ENCODE data around the gene NR2F2. TPM values are rescaled to one million over a fixed set of nuclear protein-coding genes. Genes with fewer than 3 reads are reported as not detected.

NR2F2 gene
- total RNA-seq, 4 donors from 2014 or later, result 11.3 to 29.5 (median 18.4) TPM

- no peak for DNase-seq
- Histone ChIP-seq H3K27me3 (peaks cover 22% of the 10 kb centered on the region), H3K4me1 (peaks cover 0 to 44% (median 25%) of the 10 kb centered on the region in 4 donors), H3K4me3 (peak overlapping the region in 1 of 4 donors; percentile 56), H3K36me3 (no peaks in the 10 kb centered on the region), H3K9me3 (no peaks in the 10 kb centered on the region), H3K27ac (peak overlapping the region; percentile 94 to 98 (median 96))
- 32 to 67% methylated on average over 4 to 39 of the region's 39 CpGs for WGBS, 2 donors (ENCODE audit: low coverage in 1 of 2)
- in situ Hi-C loops (cut with MboI; ENCODE audit: low pct_ligation_motif_present in 1 of 4, low pct_unique_long_range_greater_than_20kb in 1 of 4, low sequenced_read_pairs in 3 of 4) (loop anchor here in 2 of 4 donors (25.0 kb wide), 1 partner anchor 1085 kb away; no protein-coding TSS in a partner anchor), intact Hi-C loops (cut with DNase I; ENCODE audit: low total_unique reads) (loop anchor here (1.0 kb wide), 2 partner anchors 27 to 47 kb away; no protein-coding TSS in a partner anchor)
- TF ChIP-seq POLR2AphosphoS5 (IDR thresholded peaks at IDR 0.05) (no peak), EP300 (IDR thresholded peaks at IDR 0.05; ENCODE audit: low read depth) (no peak), POLR2A (IDR thresholded peaks at IDR 0.05) (no peak), CTCF (IDR thresholded peaks at IDR 0.05) (no peak)
These were observed 16.9 kb downstream of the NR2F2 start for GRCh38 chr15:96347181-96348111.

DNA sequence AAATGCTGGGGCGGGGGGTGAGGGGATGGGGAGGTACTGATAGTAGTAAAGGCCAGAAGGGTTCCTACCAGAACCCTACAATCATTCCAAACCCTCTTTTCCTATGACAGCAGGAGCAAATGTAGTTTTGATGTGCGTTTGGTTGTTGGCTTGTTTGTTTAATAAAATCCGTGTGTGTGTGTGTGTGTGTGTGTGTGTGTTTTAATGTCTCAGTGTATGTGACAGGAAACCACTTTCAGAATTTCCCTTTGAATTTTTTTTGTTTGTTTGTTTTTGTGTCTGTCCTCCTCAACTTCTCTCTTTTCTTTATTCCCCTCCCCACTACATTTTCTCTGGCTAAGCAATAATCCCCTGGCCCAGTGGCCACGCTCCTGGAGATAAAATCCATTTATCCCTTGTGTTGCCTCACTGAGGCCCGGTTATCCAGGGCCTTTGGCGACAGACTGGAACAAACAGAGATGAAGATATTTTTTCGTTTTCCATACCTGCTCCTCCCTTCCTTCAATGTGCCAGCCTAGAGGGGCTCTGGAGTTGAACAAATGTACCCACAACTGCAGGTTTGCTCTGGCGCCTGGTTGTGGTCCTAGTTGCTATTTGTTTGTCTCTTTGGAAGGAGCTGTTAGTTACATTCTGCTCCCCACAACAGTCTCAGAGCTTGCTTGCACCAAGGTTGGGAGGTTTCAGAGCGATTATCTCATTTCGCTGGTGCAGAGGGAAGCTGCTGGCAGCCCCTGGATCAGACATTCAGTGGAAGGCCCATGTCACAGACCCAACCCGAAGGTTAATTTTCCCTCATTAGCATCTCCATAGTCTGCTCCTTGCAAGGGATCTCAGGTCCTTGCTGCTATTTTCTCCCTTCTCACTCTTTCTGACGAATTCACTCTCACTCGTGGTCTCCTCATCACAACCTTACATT is 17.9 kb downstream of the NR2F2 start:
- WGBS, 2 donors (ENCODE audit: low coverage in 1 of 2), result 54 to 56% methylated on average over 8 to 13 of the region's 13 CpGs
- Histone ChIP-seq H3K4me3 (peak overlapping the region in 1 of 4 donors; percentile 56), H3K36me3 (no peaks in the 10 kb centered on the region), H3K27me3 (peaks cover 30% of the 10 kb centered on the region), H3K9me3 (no peaks in the 10 kb centered on the region), H3K4me1 (peaks cover 0 to 38% (median 18%) of the 10 kb centered on the region in 4 donors), H3K27ac (peak overlapping the region; percentile 94 to 98 (median 96))
- intact Hi-C loops (cut with DNase I; ENCODE audit: low total_unique reads) (no loop called here), in situ Hi-C loops (cut with MboI; ENCODE audit: low pct_ligation_motif_present in 1 of 4, low pct_unique_long_range_greater_than_20kb in 1 of 4, low sequenced_read_pairs in 3 of 4) (loop anchor here in 2 of 4 donors (25.0 kb wide), 1 partner anchor 1086 kb away; no protein-coding TSS in a partner anchor)
- no peak for DNase-seq
- TF ChIP-seq POLR2A (IDR thresholded peaks at IDR 0.05), result no peak
- no peak for TF ChIP-seq CTCF (IDR thresholded peaks at IDR 0.05)
- no peak for TF ChIP-seq POLR2AphosphoS5 (IDR thresholded peaks at IDR 0.05)
- no peak for TF ChIP-seq EP300 (IDR thresholded peaks at IDR 0.05; ENCODE audit: low read depth)

DNA sequence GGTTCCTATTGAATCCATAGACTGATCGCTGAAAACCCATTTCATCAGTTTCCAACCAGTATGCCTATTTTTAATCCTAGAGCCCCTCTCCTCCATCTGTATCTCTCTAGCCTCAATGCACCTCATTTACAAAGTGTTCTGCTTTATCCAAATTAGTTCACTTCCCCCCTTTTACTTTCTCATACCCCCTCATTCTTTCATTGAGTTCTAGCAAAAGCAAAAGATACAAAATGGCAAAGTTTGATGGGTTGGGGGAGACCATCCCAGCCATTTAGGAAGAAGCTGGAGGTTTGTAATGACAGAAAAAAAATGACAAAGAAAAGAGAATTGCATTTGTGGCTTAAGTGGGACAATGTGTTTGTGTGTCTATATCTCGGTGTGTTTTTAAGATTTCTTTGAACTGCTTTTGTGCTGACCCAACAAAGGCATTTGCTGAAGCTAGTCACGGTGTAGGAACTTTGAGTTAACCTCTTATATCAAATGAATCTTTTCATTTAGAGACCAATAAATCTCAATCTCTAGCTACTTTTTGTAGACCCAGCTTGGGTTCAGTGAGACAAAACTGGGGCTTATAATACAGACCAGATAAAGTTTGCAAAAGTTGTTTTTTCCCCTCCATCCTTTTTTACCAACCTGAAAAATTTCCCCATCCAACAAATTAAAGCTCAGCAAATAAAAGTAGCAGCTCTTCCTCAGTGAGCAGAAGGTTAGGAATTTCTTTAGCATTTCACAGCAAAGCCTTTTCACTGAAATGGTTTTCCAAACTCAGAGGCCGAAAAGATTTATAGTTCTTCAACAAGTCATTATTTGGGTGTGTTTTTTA is 18.7 kb downstream of the NR2F2 start:
- in situ Hi-C loops (cut with MboI; ENCODE audit: low pct_ligation_motif_present in 1 of 4, low pct_unique_long_range_greater_than_20kb in 1 of 4, low sequenced_read_pairs in 3 of 4) (loop anchor here in 2 of 4 donors (25.0 kb wide), 1 partner anchor 1087 kb away; no protein-coding TSS in a partner anchor), intact Hi-C loops (cut with DNase I; ENCODE audit: low total_unique reads) (no loop called here)
- no peak overlapping the region for H3K4me3 ChIP-seq
- no peak for DNase-seq
- 59 to 61% methylated on average over 4 of the region's 4 CpGs for WGBS, 2 donors (ENCODE audit: low coverage in 1 of 2)
- H3K9me3 ChIP-seq, result no peaks in the 10 kb centered on the region
- peaks cover 35% of the 10 kb centered on the region for H3K27me3 ChIP-seq
- H3K36me3 ChIP-seq, result no peaks in the 10 kb centered on the region
- TF ChIP-seq EP300 (IDR thresholded peaks at IDR 0.05; ENCODE audit: low read depth) (no peak), POLR2AphosphoS5 (IDR thresholded peaks at IDR 0.05) (no peak), POLR2A (IDR thresholded peaks at IDR 0.05) (no peak), CTCF (IDR thresholded peaks at IDR 0.05) (no peak)
- peak overlapping the region; percentile 12 to 98 (median 96) for H3K27ac ChIP-seq
- peaks cover 0 to 43% (median 21%) of the 10 kb centered on the region in 4 donors for H3K4me1 ChIP-seq

Measured in transverse colon (tissue), 4 donors.